Brain microvascular endothelial cell (primary cell): ENCODE measurements around the gene CYP4F2.
"Not testable (repeated sequence)": the region's sequence is repeated elsewhere in the genome, so short reads cannot be mapped to it uniquely, and the experiment has no call there.

ENCODE experiments used
- DNase-seq: peaks from one replicate; pipeline ENCODE4 v3.0.0-alpha.2; 2020
- H3K27ac ChIP-seq: fragments of 250-450 bp; sonication (Bioruptor Pico); 2 replicates; pipeline ENCODE4 v1.5.1; 2020; ENCODE audit warnings: mild to moderate bottlenecking, moderate library complexity
- H3K27me3 ChIP-seq: fragments of 250-450 bp; sonication (Bioruptor Pico); replicated peaks from 2 replicates; pipeline ENCODE4 v1.5.1; 2020; ENCODE audit warnings: mild to moderate bottlenecking
- H3K36me3 ChIP-seq: fragments of 250-450 bp; sonication (Bioruptor Pico); replicated peaks from 2 replicates; pipeline ENCODE4 v1.5.1; 2020; ENCODE audit warnings: mild to moderate bottlenecking
- H3K4me3 ChIP-seq: 2 replicates; pipeline ENCODE4 v1.5.1; 2011; ENCODE audit warnings: low read depth, mild to moderate bottlenecking, control low read depth, low read length, moderate library complexity
- CTCF ChIP-seq: IDR thresholded peaks from 2 replicates; pipeline ENCODE4 v1.5.1; 2011; ENCODE audit warnings: low read depth, mild to moderate bottlenecking, moderate library complexity, low read length, control low read depth, inconsistent platforms; ENCODE audit errors: missing control alignments
- in situ Hi-C: cut with HindIII; loops from 2 replicates; pipeline ENCODE4 v1.10.0; 2017; ENCODE audit warnings: low sequenced_read_pairs, low pct_ligation_motif_present

Gene CYP4F2

GRCh38 chr19:15885919-15886318, 12.0 kb downstream of the CYP4F2 start:
- Histone ChIP-seq H3K36me3 (no peaks in the 10 kb centered on the region), H3K27me3 (no peaks in the 10 kb centered on the region), H3K27ac (no peak overlapping the region), H3K4me3 (no peak overlapping the region)
- no peak for DNase-seq
- no peak for TF ChIP-seq CTCF
- in situ Hi-C loops = no loop called here

- TF ChIP-seq CTCF = no peak
- Histone ChIP-seq H3K36me3 (no peaks in the 10 kb centered on the region), H3K27ac (no peak overlapping the region), H3K27me3 (no peaks in the 10 kb centered on the region), H3K4me3 (no peak overlapping the region)
- DNase-seq = no peak
- in situ Hi-C loops = no loop called here
Observed at GRCh38 chr19:15885167-15885566, 12.7 kb downstream of the CYP4F2 start.

GRCh38 chr19:15883329-15883728, 14.5 kb downstream of the CYP4F2 start:
- H3K36me3 ChIP-seq, H3K27me3 ChIP-seq, in situ Hi-C loops, DNase-seq, H3K27ac ChIP-seq, H3K4me3 ChIP-seq: not testable (repeated sequence)

- Histone ChIP-seq H3K27ac (no peak overlapping the region), H3K36me3 (no peaks in the 10 kb centered on the region), H3K27me3 (no peaks in the 10 kb centered on the region), H3K4me3 (no peak overlapping the region)
- TF ChIP-seq CTCF = no peak
- in situ Hi-C loops = no loop called here
- no peak for DNase-seq
Observed at GRCh38 chr19:15874821-15875474, 22.9 kb downstream of the CYP4F2 start.

GRCh38 chr19:15873771-15874170, 24.1 kb downstream of the CYP4F2 start:
- DNase-seq, H3K4me3 ChIP-seq, H3K27me3 ChIP-seq, H3K36me3 ChIP-seq, H3K27ac ChIP-seq, in situ Hi-C loops: not testable (repeated sequence)

GRCh38 chr19:15871570-15871969, 26.3 kb downstream of the CYP4F2 start:
- in situ Hi-C loops = no loop called here
- DNase-seq = no peak
- no peak overlapping the region for H3K27ac ChIP-seq

More at GRCh38 chr19:15871570-15871969, 26.3 kb downstream of the CYP4F2 start:
- Histone ChIP-seq H3K27me3 (no peaks in the 10 kb centered on the region), H3K36me3 (no peaks in the 10 kb centered on the region), H3K4me3 (no peak overlapping the region)
- TF ChIP-seq CTCF = no peak
